Stimulated activated CD4-positive, alpha-beta T cell treated with anti-CD3 and anti-CD28 coated beads, Interleukin-1b, Interleukin-23, amount 100 ng/mL, for 24 hours (primary cell): ENCODE data around the gene MOB4.
A peak's percentile ranks its signal among the peaks of the same experiment; 100 is the strongest.
"Not testable (repeated sequence)": the region's sequence is repeated elsewhere in the genome, so short reads cannot be mapped to it uniquely, and the experiment has no call there.

ENCODE experiments used
- DNase-seq, 4 experiments: peaks; one replicate each; pipeline ENCODE4 v3.0.0-alpha.2; 2020; ENCODE audit warnings: low read depth in 4 of 4, low spot score in 1 of 4

The MOB4 gene

GRCh38 chr2:197515739-197516392 is at the start of gene MOB4:
MOB4 (plus strand) TSS chr2:197516066; CDS start chr2:197516087, 21 bp downstream.
- peak; percentile 82 to 90 (median 89) for DNase-seq

GRCh38 chr2:197472166-197472565 is 43.7 kb upstream of the MOB4 start:
- DNase-seq, result no peak

- no peak for DNase-seq
Measured at GRCh38 chr2:197477797-197478196, 38.1 kb upstream of the MOB4 start.

GRCh38 chr2:197480165-197481036 is 35.5 kb upstream of the MOB4 start:
- no peak for DNase-seq

- not testable (repeated sequence) for DNase-seq
Measured at GRCh38 chr2:197484248-197484647, 31.6 kb upstream of the MOB4 start.

- DNase-seq, result no peak
Measured at GRCh38 chr2:197486175-197486574, 29.7 kb upstream of the MOB4 start.

- no peak for DNase-seq
Measured at GRCh38 chr2:197487385-197487784, 28.5 kb upstream of the MOB4 start.

GRCh38 chr2:197495433-197496134 is 20.3 kb upstream of the MOB4 start:
- DNase-seq, result no peak

- DNase-seq, result no peak
Measured at GRCh38 chr2:197496695-197497094, 19.2 kb upstream of the MOB4 start.

- DNase-seq, result no peak
Measured at GRCh38 chr2:197497326-197497725, 18.5 kb upstream of the MOB4 start.

GRCh38 chr2:197498235-197498936 is 17.5 kb upstream of the MOB4 start:
- DNase-seq, result no peak

GRCh38 chr2:197498937-197499593 is 16.8 kb upstream of the MOB4 start:
- peak in 3 of 4 experiments; percentile 26 to 38 (median 30) for DNase-seq

- DNase-seq, result peak; percentile 92 to 98 (median 97)
Measured at GRCh38 chr2:197499594-197500502, 16.0 kb upstream of the MOB4 start, which contains the start of the genes HSPD1 and HSPE1. HSPD1 (minus strand) TSS chr2:197499840; CDS start chr2:197498848, 992 bp downstream. HSPE1 (plus strand) TSS chr2:197500379; CDS start chr2:197500437, 58 bp downstream.

- DNase-seq, result no peak
Measured at GRCh38 chr2:197500503-197501131, 15.2 kb upstream of the MOB4 start.

GRCh38 chr2:197502201-197502600 is 13.7 kb upstream of the MOB4 start:
- DNase-seq, result no peak

GRCh38 chr2:197502685-197503084 is 13.2 kb upstream of the MOB4 start:
- DNase-seq, result no peak

GRCh38 chr2:197504000-197504399 is 11.9 kb upstream of the MOB4 start:
- no peak for DNase-seq

GRCh38 chr2:197504512-197504911 is 11.4 kb upstream of the MOB4 start:
- no peak for DNase-seq

- DNase-seq, result no peak
Measured at GRCh38 chr2:197506658-197507057, 9.2 kb upstream of the MOB4 start.
